ENCODE data around the gene CCL8.
"Not testable (repeated sequence)": the region's sequence is repeated elsewhere in the genome, so short reads cannot be mapped to it uniquely, and the experiment has no call there.

The CCL8 gene

GRCh38 chr17:34303606-34304005 lies 15.6 kb upstream of the CCL8 start:
- TF ChIP-seq POLR2A (IDR thresholded peaks at IDR 0.05; ENCODE audit: low read length) (no peak), GATA1 (IDR thresholded peaks at IDR 0.05; ENCODE audit: low read depth, low read length) (no peak)
- no peak for DNase-seq

DNA sequence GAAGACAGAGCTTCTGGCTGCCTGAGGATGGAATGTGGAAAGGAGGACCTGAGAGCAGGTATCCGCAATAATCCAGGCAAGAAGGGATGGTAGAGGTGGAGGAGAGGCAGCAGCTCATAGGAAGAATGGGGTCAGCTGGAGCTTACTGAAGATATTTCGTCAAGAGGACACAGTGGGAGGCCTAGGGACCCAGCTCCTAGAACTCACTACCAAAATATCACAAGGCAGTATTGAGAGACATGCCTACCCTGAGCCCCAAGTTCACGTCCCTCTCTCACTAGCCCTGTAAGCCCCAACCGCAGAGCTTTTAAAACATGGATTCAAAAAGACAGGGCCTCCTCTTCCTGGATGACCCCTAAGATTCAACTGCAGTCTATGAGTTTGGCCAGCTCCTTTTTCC lies 14.2 kb upstream of the CCL8 start:
- no peak for DNase-seq
- TF ChIP-seq POLR2A (IDR thresholded peaks at IDR 0.05; ENCODE audit: low read length), result no peak
- no peak for TF ChIP-seq GATA1 (IDR thresholded peaks at IDR 0.05; ENCODE audit: low read depth, low read length)

- no peak for TF ChIP-seq POLR2A (IDR thresholded peaks at IDR 0.05; ENCODE audit: low read length)
- no peak for TF ChIP-seq GATA1 (IDR thresholded peaks at IDR 0.05; ENCODE audit: low read depth, low read length)
- DNase-seq, result no peak
These were observed 13.6 kb upstream of the CCL8 start for GRCh38 chr17:34305606-34306005.

GRCh38 chr17:34306466-34306865 lies 12.8 kb upstream of the CCL8 start:
- no peak for DNase-seq
- TF ChIP-seq GATA1 (IDR thresholded peaks at IDR 0.05; ENCODE audit: low read depth, low read length) (no peak), POLR2A (IDR thresholded peaks at IDR 0.05; ENCODE audit: low read length) (no peak)

DNA sequence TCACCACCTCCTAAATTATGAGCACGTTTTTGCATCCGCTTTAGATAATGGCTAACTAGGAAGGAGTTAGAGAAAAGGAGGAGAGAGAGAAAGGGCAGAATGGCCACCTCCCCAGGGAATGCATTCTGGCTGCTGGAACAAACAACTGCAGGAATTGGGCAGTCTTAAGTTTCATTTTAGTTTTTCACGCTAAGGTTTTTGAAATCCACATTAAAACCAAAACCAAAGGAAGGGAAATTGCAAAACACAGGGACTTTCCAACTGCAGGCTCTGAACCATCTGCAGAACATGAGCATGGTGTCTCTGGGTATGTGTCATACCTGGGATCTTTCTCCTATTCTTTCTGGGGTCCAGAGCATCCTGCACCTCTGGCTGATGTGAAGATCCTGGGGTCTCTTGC lies 12.1 kb upstream of the CCL8 start:
- DNase-seq, result no peak
- no peak for TF ChIP-seq GATA1 (IDR thresholded peaks at IDR 0.05; ENCODE audit: low read depth, low read length)
- no peak for TF ChIP-seq POLR2A (IDR thresholded peaks at IDR 0.05; ENCODE audit: low read length)

DNA sequence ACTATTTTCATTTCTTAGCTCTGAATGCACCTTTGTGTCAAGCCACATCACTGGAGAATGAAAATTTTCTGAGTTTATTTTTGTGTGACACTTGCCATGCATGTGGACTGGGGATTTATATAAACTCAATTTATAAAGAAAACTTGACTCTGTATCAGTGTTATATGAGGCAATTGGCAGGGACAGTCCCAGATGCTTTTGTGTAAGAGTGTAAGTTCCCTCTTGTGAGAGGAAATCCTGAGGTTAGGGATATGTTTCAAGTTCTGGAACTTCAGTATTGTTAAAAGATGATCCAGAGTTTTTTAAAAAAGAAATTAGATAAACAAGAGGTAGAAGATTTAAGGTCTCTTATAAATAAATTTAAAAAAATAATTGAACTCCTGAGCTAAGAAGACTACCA lies 10.9 kb upstream of the CCL8 start:
- no peak for TF ChIP-seq GATA1 (IDR thresholded peaks at IDR 0.05; ENCODE audit: low read depth, low read length)
- TF ChIP-seq POLR2A (IDR thresholded peaks at IDR 0.05; ENCODE audit: low read length), result no peak
- no peak for DNase-seq

GRCh38 chr17:34311291-34311690 lies 7.9 kb upstream of the CCL8 start:
- no peak for DNase-seq
- TF ChIP-seq POLR2A (IDR thresholded peaks at IDR 0.05; ENCODE audit: low read length), result no peak
- no peak for TF ChIP-seq GATA1 (IDR thresholded peaks at IDR 0.05; ENCODE audit: low read depth, low read length)

- TF ChIP-seq GATA1 (IDR thresholded peaks at IDR 0.05; ENCODE audit: low read depth, low read length) (no peak), POLR2A (IDR thresholded peaks at IDR 0.05; ENCODE audit: low read length) (no peak)
- no peak for DNase-seq
These were observed 7.2 kb upstream of the CCL8 start for GRCh38 chr17:34312080-34312479.

GRCh38 chr17:34313164-34313563 lies 6.1 kb upstream of the CCL8 start:
- TF ChIP-seq POLR2A (IDR thresholded peaks at IDR 0.05; ENCODE audit: low read length), result no peak
- TF ChIP-seq GATA1 (IDR thresholded peaks at IDR 0.05; ENCODE audit: low read depth, low read length), result no peak
- no peak for DNase-seq

GRCh38 chr17:34314279-34314678 lies 5.0 kb upstream of the CCL8 start:
- no peak for DNase-seq
- TF ChIP-seq POLR2A (IDR thresholded peaks at IDR 0.05; ENCODE audit: low read length) (no peak), GATA1 (IDR thresholded peaks at IDR 0.05; ENCODE audit: low read depth, low read length) (no peak)

GRCh38 chr17:34318474-34318873 lies 761 bp upstream of the CCL8 start:
- peak; percentile 30 to 34 for DNase-seq
- TF ChIP-seq GATA1 (IDR thresholded peaks at IDR 0.05; ENCODE audit: low read depth, low read length), result no peak
- TF ChIP-seq POLR2A (IDR thresholded peaks at IDR 0.05; ENCODE audit: low read length), result no peak

- no peak for DNase-seq
These were observed 2.7 kb downstream of the CCL8 start for GRCh38 chr17:34321964-34322363.

DNA sequence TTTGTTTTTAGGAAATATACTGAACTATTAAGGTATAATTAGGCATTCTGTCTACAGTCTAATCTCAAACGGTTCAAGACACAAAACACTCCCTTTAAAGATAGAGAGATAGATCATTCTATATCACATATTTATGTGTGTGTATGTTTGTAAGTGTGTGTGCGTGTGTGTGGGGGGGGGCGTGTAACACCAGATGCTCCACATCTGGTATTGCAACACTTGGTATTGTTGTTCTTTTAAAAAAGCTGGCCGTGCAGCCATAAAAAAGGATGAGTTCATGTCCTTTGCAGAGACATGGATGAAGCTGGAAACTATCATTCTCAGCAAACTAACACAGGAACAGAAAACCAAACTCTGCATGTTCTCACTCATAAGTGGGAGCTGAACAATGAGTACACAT lies 8.3 kb downstream of the CCL8 start:
- not testable (repeated sequence) for DNase-seq

More at GRCh38 chr17:34321964-34322363, 2.7 kb downstream of the CCL8 start:
- TF ChIP-seq GATA1 (IDR thresholded peaks at IDR 0.05; ENCODE audit: low read depth, low read length), result no peak

- no peak for DNase-seq
- TF ChIP-seq GATA1 (IDR thresholded peaks at IDR 0.05; ENCODE audit: low read depth, low read length) (no peak), POLR2A (IDR thresholded peaks at IDR 0.05; ENCODE audit: low read length) (no peak)
These were observed 18.5 kb downstream of the CCL8 start for GRCh38 chr17:34337701-34338100.

DNA sequence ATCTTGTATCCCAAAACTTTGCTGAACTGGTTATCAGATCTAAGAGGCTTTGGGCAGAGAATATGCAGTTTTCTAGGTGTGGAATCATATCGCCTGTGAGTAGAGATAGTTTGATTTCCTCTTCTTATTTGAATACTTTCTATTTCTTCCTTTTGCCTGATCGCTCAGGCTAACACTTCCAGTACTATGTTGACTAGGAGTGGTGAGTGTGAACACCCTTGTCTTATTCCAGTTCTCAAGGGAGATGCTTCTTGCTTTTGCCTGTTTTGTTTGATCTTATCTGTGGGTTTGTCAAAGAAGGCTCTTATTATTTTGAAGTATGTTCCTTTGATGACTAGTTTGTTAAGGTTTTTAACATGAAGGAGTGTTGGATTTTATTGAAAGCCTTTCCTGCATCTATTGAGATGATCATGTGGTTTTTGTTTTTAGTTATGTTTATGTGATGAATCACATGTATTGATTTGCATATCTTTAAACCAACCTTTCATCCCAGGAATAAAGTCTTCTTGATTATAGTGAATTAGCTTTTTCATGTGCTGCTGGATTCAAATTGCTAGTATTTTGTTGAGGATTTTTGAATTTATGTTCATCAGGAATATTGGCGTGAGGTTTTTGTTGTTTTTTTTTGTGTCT lies 20.0 kb downstream of the CCL8 start:
- DNase-seq, result no peak
- TF ChIP-seq POLR2A (IDR thresholded peaks at IDR 0.05; ENCODE audit: low read length), result no peak
- no peak for TF ChIP-seq GATA1 (IDR thresholded peaks at IDR 0.05; ENCODE audit: low read depth, low read length)

- no peak for DNase-seq
- no peak for TF ChIP-seq GATA1 (IDR thresholded peaks at IDR 0.05; ENCODE audit: low read depth, low read length)
- TF ChIP-seq POLR2A (IDR thresholded peaks at IDR 0.05; ENCODE audit: low read length), result no peak
These were observed 22.7 kb downstream of the CCL8 start for GRCh38 chr17:34341916-34342315.
